ENCODE data around the gene ST6GALNAC6. TPM values are rescaled to one million over a fixed set of nuclear protein-coding genes. Genes with fewer than 3 reads are reported as not detected.

The ST6GALNAC6 gene
- total RNA-seq, 2 donors from 2014 or later, result 68.2 to 106 TPM

DNA sequence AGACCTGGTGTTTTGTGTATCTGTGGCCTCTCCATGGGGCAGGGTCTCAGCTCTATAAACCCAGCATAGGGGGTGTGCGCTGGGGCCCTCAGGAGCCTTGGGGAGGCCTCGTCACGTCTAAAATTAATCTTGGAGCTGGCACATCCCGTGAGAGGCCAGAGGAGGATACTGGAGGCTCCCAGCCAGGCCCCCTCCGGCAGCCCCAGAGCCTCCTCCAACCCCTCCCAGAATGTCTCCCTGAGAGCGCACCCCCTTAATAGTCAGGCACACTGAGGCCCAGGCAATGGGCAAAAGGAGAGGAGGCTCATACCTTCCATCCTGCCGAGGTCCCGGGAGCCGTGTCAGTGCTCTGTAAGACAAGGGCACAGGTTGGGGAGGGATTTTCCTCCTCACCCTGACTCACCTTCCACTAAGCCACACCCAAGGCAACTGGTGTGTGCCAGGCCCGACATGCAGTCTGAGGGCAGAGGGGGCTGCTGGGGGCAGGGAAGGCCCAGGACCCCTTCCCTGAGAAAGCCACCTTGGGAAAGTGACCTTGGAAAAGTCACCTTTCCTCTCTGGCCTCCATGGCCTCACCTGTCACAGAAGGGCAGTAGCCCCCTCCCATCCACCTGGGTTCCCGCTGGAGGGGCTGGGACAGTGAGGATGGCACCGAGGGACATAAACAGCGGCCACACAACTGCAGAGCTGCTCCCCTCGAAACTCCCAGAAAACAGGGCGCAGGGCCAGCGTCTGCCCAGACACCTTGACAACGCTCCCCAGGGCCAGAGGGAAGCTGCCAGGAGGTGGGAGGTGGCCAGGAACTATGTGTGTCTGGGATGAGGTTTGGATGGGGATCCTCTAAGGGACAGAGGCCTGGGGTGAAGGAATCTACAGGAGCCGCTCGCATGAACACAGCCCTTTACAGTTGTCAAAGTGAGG, 24.8 kb downstream of the ST6GALNAC6 start:
- TF ChIP-seq, protein P1, sequence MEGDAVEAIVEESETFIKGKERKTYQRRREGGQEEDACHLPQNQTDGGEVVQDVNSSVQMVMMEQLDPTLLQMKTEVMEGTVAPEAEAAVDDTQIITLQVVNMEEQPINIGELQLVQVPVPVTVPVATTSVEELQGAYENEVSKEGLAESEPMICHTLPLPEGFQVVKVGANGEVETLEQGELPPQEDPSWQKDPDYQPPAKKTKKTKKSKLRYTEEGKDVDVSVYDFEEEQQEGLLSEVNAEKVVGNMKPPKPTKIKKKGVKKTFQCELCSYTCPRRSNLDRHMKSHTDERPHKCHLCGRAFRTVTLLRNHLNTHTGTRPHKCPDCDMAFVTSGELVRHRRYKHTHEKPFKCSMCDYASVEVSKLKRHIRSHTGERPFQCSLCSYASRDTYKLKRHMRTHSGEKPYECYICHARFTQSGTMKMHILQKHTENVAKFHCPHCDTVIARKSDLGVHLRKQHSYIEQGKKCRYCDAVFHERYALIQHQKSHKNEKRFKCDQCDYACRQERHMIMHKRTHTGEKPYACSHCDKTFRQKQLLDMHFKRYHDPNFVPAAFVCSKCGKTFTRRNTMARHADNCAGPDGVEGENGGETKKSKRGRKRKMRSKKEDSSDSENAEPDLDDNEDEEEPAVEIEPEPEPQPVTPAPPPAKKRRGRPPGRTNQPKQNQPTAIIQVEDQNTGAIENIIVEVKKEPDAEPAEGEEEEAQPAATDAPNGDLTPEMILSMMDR (IDR thresholded peaks at IDR 0.05), result no peak
- peaks cover 2 to 64% of the 10 kb centered on the region in 2 donors for H3K4me1 ChIP-seq
- no peak for DNase-seq (ENCODE audit: low spot score)
- H3K27ac ChIP-seq, result peak overlapping the region; percentile 93 to 94
- peak overlapping the region; percentile 76 to 77 for H3K4me3 ChIP-seq
- H3K36me3 ChIP-seq, result peaks cover 33% of the 10 kb centered on the region
- H3K27me3 ChIP-seq, result no peaks in the 10 kb centered on the region
- H3K9me3 ChIP-seq, result no peaks in the 10 kb centered on the region

DNA sequence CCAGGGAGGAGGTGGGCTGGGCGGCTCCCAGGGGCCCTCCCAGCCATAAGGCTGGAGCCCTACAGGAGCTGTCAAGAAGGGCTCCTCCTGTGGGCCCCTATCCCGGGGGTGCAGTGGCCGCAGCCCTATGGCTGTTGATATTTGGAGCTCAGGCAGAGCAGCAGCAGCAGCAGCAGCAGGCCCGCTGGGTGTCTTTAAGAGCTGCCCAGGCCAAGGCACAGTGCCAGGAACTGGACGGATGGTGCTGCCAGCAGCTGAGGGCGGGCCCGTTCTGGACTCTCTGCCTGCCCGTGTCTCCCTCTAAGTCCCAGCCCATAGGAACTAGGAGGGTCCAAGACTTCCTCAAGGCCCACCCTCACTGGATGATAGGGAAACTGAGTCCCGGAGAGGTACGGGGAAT, 25.5 kb downstream of the ST6GALNAC6 start:
- H3K27ac ChIP-seq, result peak overlapping the region; percentile 93 to 94
- TF ChIP-seq, protein P1 (IDR thresholded peaks at IDR 0.05), result no peak
- peaks cover 2 to 70% of the 10 kb centered on the region in 2 donors for H3K4me1 ChIP-seq
- H3K36me3 ChIP-seq, result peaks cover 40% of the 10 kb centered on the region
- H3K4me3 ChIP-seq, result peak overlapping the region in 1 of 2 donors; percentile 77
- no peaks in the 10 kb centered on the region for H3K27me3 ChIP-seq
- peak; percentile 88 for DNase-seq (ENCODE audit: low spot score)
- no peaks in the 10 kb centered on the region for H3K9me3 ChIP-seq

DNA sequence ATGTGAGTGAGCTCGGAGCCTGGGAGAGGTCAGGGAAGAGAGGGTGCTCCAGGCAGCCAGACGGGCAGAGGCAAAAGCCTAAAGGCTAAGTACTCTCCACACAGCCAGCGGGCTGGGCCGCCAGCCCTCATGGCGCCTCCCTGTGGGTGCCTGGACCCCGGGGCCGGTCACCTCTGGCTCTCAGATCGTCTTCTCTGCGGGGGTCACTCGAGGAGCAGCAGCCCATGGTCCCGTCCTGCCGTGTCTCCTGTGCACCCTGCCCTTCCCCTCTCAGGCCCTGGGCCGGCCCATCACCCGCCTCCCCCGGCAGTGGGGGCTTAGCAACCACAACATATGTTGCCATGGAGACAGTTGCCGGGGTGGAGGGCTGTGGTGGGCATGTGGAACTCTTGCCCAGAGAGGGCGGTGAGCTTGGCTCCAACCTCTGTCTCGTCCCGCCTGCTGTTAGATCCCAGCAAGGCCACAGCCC, 26.1 kb downstream of the ST6GALNAC6 start:
- Histone ChIP-seq H3K9me3 (no peaks in the 10 kb centered on the region), H3K4me3 (peak overlapping the region in 1 of 2 donors; percentile 77), H3K27ac (peak overlapping the region; percentile 93 to 94), H3K27me3 (no peaks in the 10 kb centered on the region), H3K36me3 (peaks cover 45% of the 10 kb centered on the region), H3K4me1 (peaks cover 2 to 69% of the 10 kb centered on the region in 2 donors)
- no peak for DNase-seq (ENCODE audit: low spot score)
- TF ChIP-seq, protein P1 (IDR thresholded peaks at IDR 0.05), result no peak

DNA sequence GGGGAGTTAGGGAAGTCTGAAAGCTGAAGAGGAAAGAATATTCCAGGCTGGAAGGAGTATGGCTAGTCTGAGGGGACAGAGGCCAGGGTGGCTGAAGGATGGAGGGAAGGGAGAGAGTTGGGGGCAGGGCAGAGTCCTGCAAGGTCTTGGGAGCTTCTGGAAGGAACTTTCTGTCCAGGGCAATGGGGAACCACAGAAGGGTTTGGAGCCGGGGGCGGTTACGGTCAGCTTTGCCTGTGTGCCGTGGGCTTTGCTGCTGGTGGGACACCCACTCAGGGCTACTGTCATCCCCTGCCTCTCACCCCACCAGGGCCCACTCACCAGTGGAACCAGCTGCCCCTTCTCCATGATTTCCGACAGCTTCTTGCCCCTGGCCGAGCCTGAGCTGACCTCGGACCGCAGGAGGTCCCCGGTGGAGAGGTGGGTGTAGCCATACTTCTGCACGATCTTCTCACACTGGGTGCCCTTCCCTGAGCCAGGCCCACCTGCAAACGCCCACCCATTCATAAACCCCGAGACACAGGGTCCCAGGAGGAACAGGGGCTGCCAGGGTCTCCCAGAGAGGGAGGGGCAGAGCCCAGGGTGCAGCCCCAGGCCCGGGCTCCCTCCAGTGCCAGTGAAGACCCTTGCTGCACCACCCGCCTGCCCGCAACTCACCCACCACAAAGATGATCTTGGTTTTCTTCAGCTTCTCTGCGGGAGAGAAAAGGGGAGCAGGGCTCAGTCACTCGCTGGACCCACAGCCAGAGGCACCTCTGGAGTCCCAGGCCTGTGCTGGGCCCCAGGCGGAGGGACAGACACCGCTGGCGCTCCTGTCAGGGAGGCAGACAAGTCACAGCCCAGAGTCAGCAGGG, 26.8 kb downstream of the ST6GALNAC6 start:
- Histone ChIP-seq H3K9me3 (no peaks in the 10 kb centered on the region), H3K27ac (peak overlapping the region; percentile 93 to 94), H3K27me3 (no peaks in the 10 kb centered on the region), H3K4me3 (no peak overlapping the region), H3K36me3 (peaks cover 51% of the 10 kb centered on the region), H3K4me1 (peaks cover 2 to 69% of the 10 kb centered on the region in 2 donors)
- TF ChIP-seq, protein P1 (IDR thresholded peaks at IDR 0.05), result no peak
- DNase-seq (ENCODE audit: low spot score), result no peak

DNA sequence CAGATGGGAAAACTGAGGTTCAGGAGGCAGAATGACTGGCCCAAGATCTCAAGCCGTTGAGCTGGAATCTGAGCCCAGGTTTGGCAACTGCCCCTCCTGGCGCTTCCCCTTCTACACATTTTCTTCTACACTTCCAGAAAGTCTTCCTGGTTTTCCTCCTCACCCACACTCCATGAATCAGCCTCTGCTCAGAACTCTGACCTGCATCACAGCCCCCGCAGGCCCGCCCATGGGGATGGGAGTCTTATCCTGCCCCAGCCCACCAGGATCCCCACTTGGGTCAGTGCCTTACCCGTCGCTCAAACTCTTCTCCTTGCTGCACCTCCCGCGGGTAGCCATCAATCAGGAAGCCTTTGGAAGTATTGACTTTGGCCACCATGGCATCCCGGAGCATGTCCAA, 27.9 kb downstream of the ST6GALNAC6 start:
- no peaks in the 10 kb centered on the region for H3K9me3 ChIP-seq
- DNase-seq (ENCODE audit: low spot score), result no peak
- H3K36me3 ChIP-seq, result peaks cover 54% of the 10 kb centered on the region
- H3K4me1 ChIP-seq, result peaks cover 2 to 68% of the 10 kb centered on the region in 2 donors
- H3K27ac ChIP-seq, result peak overlapping the region in 1 of 2 donors; percentile 93
- TF ChIP-seq, protein P1 (IDR thresholded peaks at IDR 0.05), result no peak
- H3K27me3 ChIP-seq, result no peaks in the 10 kb centered on the region
- no peak overlapping the region for H3K4me3 ChIP-seq
